ENCODE measurements around the gene MCTP1. TPM values are rescaled to one million over a fixed set of nuclear protein-coding genes. Genes with fewer than 3 reads are reported as not detected.

Gene MCTP1
- total RNA-seq, 1 donor from 2014 or later = 3.7 TPM

DNA sequence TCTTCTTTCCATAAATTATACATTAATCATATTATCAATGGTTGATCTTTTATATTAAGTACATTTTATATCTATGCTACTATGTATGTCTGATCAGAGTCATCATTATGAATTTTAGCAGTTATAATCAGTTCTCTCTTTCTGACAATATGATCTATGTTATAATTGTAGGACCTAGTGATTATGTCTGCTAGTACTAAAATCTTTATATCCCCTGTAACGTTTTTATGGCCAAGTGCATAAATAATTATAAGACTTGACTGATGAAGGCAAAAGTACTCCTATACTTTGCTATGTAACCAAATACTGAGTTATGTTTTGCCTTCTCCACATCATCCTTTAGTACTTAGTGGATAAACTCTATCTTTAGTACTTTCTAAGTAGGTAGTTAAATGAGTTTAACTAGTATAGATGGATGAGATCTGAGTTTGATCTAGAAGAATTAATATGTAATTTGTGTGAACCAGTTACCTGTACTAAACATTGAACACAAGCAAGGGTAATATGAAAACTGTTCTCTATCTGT is 591.0 kb downstream of the MCTP1 start:
- H3K9me3 ChIP-seq (ENCODE audit: low read depth) = no peaks in the 10 kb centered on the region
- no peak for DNase-seq (ENCODE audit: low spot score)
- H3K4me3 ChIP-seq = no peak overlapping the region
- H3K27me3 ChIP-seq = no peaks in the 10 kb centered on the region
- no peaks in the 10 kb centered on the region for H3K4me1 ChIP-seq
- H4K20me1 ChIP-seq (ENCODE audit: low read depth) = no peaks in the 10 kb centered on the region
- peaks cover 10% of the 10 kb centered on the region for H3K36me3 ChIP-seq
- H3K27ac ChIP-seq = no peak overlapping the region
- no peak overlapping the region for H3K27ac Mint-ChIP-seq
- H3K79me2 ChIP-seq (ENCODE audit: low read depth) = no peaks in the 10 kb centered on the region
- H3F3A ChIP-seq (ENCODE audit: low read depth) = no peaks in the 10 kb centered on the region
- H3K4me1 Mint-ChIP-seq = peaks cover 52% of the 10 kb centered on the region
- H3K27me3 Mint-ChIP-seq (ENCODE audit: insufficient read depth, low read depth) = no peaks in the 10 kb centered on the region
- no peak overlapping the region for H3K4me2 ChIP-seq
- H2AFZ ChIP-seq (replicated peaks) = no peak overlapping the region
- no peaks in the 10 kb centered on the region for H3K9me3 Mint-ChIP-seq
- H3K36me3 Mint-ChIP-seq = peaks cover 2% of the 10 kb centered on the region
- no peak overlapping the region for H3K4me3 Mint-ChIP-seq
- no peak for TF ChIP-seq EZH2phosphoT487 (IDR thresholded peaks at IDR 0.05)
- TF ChIP-seq, protein P1, sequence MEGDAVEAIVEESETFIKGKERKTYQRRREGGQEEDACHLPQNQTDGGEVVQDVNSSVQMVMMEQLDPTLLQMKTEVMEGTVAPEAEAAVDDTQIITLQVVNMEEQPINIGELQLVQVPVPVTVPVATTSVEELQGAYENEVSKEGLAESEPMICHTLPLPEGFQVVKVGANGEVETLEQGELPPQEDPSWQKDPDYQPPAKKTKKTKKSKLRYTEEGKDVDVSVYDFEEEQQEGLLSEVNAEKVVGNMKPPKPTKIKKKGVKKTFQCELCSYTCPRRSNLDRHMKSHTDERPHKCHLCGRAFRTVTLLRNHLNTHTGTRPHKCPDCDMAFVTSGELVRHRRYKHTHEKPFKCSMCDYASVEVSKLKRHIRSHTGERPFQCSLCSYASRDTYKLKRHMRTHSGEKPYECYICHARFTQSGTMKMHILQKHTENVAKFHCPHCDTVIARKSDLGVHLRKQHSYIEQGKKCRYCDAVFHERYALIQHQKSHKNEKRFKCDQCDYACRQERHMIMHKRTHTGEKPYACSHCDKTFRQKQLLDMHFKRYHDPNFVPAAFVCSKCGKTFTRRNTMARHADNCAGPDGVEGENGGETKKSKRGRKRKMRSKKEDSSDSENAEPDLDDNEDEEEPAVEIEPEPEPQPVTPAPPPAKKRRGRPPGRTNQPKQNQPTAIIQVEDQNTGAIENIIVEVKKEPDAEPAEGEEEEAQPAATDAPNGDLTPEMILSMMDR (IDR thresholded peaks at IDR 0.05) = no peak
- no peak for TF ChIP-seq EZH2 (IDR thresholded peaks at IDR 0.05)
- H3K9ac ChIP-seq = no peak overlapping the region

DNA sequence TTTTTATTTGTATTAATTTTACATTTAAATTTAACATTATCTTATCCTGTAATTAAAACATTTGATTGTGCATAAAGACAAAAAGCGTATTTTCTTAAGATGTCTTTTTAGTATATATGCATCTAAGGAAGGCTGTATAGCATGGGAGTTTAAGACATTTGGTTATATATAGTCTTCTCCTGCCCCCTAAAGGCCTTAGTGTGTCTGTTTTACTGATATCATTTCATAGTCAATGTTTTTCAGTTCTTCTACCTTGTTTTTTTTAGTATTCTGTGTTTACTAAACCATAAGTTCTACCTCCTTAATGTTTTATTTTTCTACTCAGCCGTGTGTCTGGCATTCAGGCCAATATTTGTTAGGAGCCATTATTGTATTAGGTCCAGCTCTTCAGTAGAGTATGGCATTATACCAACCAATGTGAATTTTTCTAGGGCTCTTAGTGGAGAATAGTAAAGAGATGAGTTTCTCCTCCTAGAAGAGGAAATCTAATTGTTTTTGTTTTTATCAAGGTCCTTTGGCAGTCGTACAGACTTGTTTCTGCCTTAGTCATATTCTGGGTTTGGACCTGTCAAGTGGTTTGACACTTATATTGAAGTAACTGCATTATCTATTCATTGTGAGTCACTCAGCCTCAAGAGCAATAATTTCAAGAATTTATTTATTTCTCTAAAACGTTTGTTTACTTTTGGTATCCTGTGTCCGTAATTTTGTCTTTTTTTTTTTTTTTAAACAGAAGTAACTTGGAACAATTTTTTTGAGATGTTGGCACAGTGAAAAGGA is 591.7 kb downstream of the MCTP1 start:
- H3K27me3 Mint-ChIP-seq (ENCODE audit: insufficient read depth, low read depth) = no peaks in the 10 kb centered on the region
- Histone ChIP-seq H3K27ac (no peak overlapping the region), H3K4me3 (no peak overlapping the region), H3K36me3 (peaks cover 10% of the 10 kb centered on the region), H3K79me2 (ENCODE audit: low read depth) (no peaks in the 10 kb centered on the region), H3K27me3 (no peaks in the 10 kb centered on the region), H3K9ac (no peak overlapping the region), H3F3A (ENCODE audit: low read depth) (no peaks in the 10 kb centered on the region), H2AFZ (replicated peaks) (no peak overlapping the region), H3K9me3 (ENCODE audit: low read depth) (no peaks in the 10 kb centered on the region), H3K4me2 (no peak overlapping the region), H3K4me1 (no peaks in the 10 kb centered on the region), H4K20me1 (ENCODE audit: low read depth) (no peaks in the 10 kb centered on the region)
- H3K27ac Mint-ChIP-seq = no peak overlapping the region
- TF ChIP-seq EZH2 (IDR thresholded peaks at IDR 0.05) = no peak
- TF ChIP-seq, protein P1 (IDR thresholded peaks at IDR 0.05) = peak; percentile 53
- no peaks in the 10 kb centered on the region for H3K9me3 Mint-ChIP-seq
- H3K36me3 Mint-ChIP-seq = peaks cover 3% of the 10 kb centered on the region
- peak overlapping the region; percentile 66 for H3K4me3 Mint-ChIP-seq
- H3K4me1 Mint-ChIP-seq = peaks cover 55% of the 10 kb centered on the region
- DNase-seq (ENCODE audit: low spot score) = peak; percentile 40

DNA sequence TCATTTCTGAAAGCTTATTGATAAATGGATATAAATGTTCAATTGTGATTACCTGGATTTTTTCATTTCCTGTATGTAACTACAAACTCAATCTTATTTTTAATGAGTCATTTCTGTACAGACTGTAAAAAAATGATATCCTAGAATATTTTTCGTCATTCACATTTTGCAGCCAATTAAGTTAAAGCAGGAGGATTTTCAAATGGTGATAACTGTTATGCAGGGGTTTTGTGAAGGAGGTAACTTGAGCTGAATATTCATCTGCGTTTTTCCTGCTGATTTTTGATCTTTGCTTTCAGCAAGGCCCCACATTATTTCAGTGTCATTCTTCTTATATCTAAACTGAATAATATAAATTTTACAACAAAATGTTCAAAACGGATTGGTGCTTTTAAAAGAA is 592.3 kb downstream of the MCTP1 start:
- H3K9me3 Mint-ChIP-seq = no peaks in the 10 kb centered on the region
- no peaks in the 10 kb centered on the region for H3K27me3 ChIP-seq
- TF ChIP-seq EZH2phosphoT487 (IDR thresholded peaks at IDR 0.05) (no peak), EZH2 (IDR thresholded peaks at IDR 0.05) (no peak)
- TF ChIP-seq, protein P1 (IDR thresholded peaks at IDR 0.05) = no peak
- peaks cover 10% of the 10 kb centered on the region for H3K36me3 ChIP-seq
- H3K27ac ChIP-seq = no peak overlapping the region
- H3K4me2 ChIP-seq = no peak overlapping the region
- peak overlapping the region; percentile 82 for H3K4me3 Mint-ChIP-seq
- H4K20me1 ChIP-seq (ENCODE audit: low read depth) = no peaks in the 10 kb centered on the region
- no peak overlapping the region for H2AFZ ChIP-seq (replicated peaks)
- no peaks in the 10 kb centered on the region for H3K79me2 ChIP-seq (ENCODE audit: low read depth)
- H3K27me3 Mint-ChIP-seq (ENCODE audit: insufficient read depth, low read depth) = no peaks in the 10 kb centered on the region
- H3K9ac ChIP-seq = no peak overlapping the region
- no peak overlapping the region for H3K27ac Mint-ChIP-seq
- H3K4me3 ChIP-seq = no peak overlapping the region
- no peaks in the 10 kb centered on the region for H3F3A ChIP-seq (ENCODE audit: low read depth)
- peaks cover 49% of the 10 kb centered on the region for H3K4me1 Mint-ChIP-seq
- H3K36me3 Mint-ChIP-seq = peaks cover 3% of the 10 kb centered on the region
- no peaks in the 10 kb centered on the region for H3K9me3 ChIP-seq (ENCODE audit: low read depth)
- no peak for DNase-seq (ENCODE audit: low spot score)
- no peaks in the 10 kb centered on the region for H3K4me1 ChIP-seq

All from neural progenitor cell (in vitro differentiated cells).